ENCODE data around the gene CDK5RAP3. TPM values are rescaled to one million over a fixed set of nuclear protein-coding genes. Genes with fewer than 3 reads are reported as not detected.

The CDK5RAP3 gene
- total RNA-seq, 2 donors from 2014 or later: 125 to 192 TPM

DNA sequence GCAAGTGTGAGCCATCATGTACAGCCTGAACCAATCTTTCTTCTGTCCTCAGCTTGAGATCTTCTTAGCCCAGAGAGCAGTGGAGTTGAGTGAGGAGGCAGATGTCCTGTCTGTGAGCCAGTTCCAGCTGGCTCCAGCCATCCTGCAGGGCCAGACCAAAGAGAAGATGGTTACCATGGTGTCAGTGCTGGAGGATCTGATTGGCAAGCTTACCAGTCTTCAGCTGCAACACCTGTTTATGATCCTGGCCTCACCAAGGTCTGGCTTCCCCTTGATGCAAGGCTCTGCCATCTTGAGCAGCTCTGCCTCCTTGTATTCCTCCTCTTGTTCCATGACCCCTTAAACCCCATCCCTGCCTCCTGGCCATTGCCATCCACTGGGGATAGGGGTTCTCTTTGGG is 9.6 kb downstream of the CDK5RAP3 start:
- TF ChIP-seq, protein P1, sequence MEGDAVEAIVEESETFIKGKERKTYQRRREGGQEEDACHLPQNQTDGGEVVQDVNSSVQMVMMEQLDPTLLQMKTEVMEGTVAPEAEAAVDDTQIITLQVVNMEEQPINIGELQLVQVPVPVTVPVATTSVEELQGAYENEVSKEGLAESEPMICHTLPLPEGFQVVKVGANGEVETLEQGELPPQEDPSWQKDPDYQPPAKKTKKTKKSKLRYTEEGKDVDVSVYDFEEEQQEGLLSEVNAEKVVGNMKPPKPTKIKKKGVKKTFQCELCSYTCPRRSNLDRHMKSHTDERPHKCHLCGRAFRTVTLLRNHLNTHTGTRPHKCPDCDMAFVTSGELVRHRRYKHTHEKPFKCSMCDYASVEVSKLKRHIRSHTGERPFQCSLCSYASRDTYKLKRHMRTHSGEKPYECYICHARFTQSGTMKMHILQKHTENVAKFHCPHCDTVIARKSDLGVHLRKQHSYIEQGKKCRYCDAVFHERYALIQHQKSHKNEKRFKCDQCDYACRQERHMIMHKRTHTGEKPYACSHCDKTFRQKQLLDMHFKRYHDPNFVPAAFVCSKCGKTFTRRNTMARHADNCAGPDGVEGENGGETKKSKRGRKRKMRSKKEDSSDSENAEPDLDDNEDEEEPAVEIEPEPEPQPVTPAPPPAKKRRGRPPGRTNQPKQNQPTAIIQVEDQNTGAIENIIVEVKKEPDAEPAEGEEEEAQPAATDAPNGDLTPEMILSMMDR (IDR thresholded peaks at IDR 0.05): no peak
- DNase-seq (ENCODE audit: low spot score): no peak
- Histone ChIP-seq H3K4me3 (no peak overlapping the region), H3K27me3 (replicated peaks; ENCODE audit: insufficient read depth) (no peaks in the 10 kb centered on the region), H3K36me3 (peaks cover 41% of the 10 kb centered on the region), H3K9me3 (no peaks in the 10 kb centered on the region), H3K27ac (no peak overlapping the region), H3K4me1 (ENCODE audit: control insufficient read depth in 1 of 2, low read depth in 2 of 2) (no peaks in the 10 kb centered on the region)
- no peak for ATAC-seq (ENCODE audit: insufficient number of reproducible peaks, low FRiP score, low read depth)

DNA sequence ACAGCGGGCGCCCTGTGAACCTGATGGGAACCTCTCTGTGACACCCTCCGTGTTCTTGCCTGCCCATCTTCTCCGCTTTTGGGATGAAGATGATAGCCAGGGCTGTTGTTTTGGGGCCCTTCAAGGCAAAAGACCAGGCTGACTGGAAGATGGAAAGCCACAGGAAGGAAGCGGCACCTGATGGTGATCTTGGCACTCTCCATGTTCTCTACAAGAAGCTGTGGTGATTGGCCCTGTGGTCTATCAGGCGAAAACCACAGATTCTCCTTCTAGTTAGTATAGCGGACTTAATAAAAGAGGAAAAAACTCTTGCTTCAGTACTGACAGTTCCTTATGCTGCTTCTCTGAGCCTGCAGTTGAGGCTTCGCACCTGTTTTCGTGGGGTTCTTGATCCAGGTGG is 10.5 kb downstream of the CDK5RAP3 start:
- Histone ChIP-seq H3K36me3 (peaks cover 32% of the 10 kb centered on the region), H3K27ac (no peak overlapping the region)

DNA sequence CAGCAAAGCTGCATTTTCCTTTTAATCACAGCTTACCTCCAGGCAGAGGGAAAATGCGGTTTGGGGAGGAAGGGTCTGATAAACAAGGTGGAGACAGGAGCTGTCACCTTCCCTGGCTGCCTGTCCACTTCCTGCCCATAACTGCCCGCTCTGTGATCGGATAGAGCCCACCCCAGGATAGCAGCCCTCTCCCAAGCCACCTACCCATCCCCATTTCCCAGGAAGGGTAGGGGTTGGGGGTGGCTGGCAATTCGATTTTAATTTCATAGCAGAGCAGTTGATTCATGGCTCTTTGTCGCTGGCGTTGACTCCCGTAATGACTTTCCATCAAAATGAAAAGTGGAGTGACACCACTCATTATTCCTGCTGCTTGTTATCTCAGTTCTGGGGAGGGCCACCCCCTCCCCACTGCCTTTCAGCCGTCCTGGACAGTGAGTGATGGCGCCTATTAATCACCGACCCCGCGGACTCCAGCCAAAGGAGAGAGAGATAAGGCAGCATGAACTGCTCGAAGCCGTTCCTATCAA is 11.2 kb downstream of the CDK5RAP3 start:
- Histone ChIP-seq H3K4me3 (no peak overlapping the region), H3K4me1 (ENCODE audit: control insufficient read depth in 1 of 2, low read depth in 2 of 2) (peaks cover 0 to 2% of the 10 kb centered on the region in 2 donors), H3K36me3 (peaks cover 25% of the 10 kb centered on the region), H3K27ac (no peak overlapping the region), H3K9me3 (no peaks in the 10 kb centered on the region), H3K27me3 (replicated peaks; ENCODE audit: insufficient read depth) (no peaks in the 10 kb centered on the region)
- TF ChIP-seq, protein P1 (IDR thresholded peaks at IDR 0.05): no peak
- DNase-seq (ENCODE audit: low spot score): no peak
- ATAC-seq (ENCODE audit: insufficient number of reproducible peaks, low FRiP score, low read depth): no peak

More for the DNA sequence above, 10.5 kb downstream of the CDK5RAP3 start:
- H3K4me1 ChIP-seq (ENCODE audit: control insufficient read depth in 1 of 2, low read depth in 2 of 2): no peaks in the 10 kb centered on the region
- H3K27me3 ChIP-seq (replicated peaks; ENCODE audit: insufficient read depth): no peaks in the 10 kb centered on the region
- H3K4me3 ChIP-seq: no peak overlapping the region
- H3K9me3 ChIP-seq: no peaks in the 10 kb centered on the region
- TF ChIP-seq, protein P1 (IDR thresholded peaks at IDR 0.05): no peak
- DNase-seq (ENCODE audit: low spot score): no peak
- ATAC-seq (ENCODE audit: insufficient number of reproducible peaks, low FRiP score, low read depth): no peak

DNA sequence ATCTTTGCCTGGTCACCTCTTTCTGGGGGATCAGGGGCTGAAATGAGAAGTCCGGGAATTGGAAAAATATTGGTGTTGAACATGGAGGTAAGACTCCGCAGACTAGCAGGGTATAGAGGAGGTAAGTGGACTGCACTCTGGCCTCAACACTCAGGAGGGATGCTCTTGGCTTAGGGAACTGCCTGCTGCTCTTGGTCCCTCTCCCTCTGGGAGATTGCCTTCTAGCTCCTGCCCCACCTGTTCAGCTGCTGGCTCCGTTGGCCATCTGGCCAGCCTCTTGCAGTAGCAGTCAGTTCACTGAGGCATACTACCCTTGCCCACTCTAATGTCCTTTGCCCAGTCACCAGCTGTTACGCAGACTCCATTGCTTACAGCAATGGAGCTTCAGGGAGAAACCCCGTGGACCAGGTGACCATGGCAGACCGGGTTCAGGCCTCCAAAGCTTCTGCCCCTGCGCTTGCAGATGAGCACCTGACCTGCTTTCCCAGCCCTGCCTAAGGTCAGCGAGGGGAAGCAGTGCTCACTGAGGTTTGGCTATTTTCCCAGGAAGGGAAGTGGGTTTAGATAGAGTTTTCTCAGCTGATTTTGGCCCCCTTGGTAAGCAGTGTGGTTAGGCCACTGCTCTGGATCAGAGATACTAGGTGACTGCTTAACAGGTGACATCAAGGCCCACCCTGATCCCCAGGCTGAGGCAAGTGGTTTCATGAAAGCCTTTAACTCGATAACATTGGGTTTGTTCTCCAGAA is 11.9 kb downstream of the CDK5RAP3 start:
- ATAC-seq (ENCODE audit: insufficient number of reproducible peaks, low FRiP score, low read depth) (no peak), DNase-seq (ENCODE audit: low spot score) (no peak)
- TF ChIP-seq, protein P1 (IDR thresholded peaks at IDR 0.05): no peak
- no peaks in the 10 kb centered on the region for H3K27me3 ChIP-seq (replicated peaks; ENCODE audit: insufficient read depth)
- peaks cover 25% of the 10 kb centered on the region for H3K36me3 ChIP-seq
- no peak overlapping the region for H3K27ac ChIP-seq
- no peak overlapping the region for H3K4me3 ChIP-seq
- no peaks in the 10 kb centered on the region for H3K9me3 ChIP-seq
- H3K4me1 ChIP-seq (ENCODE audit: control insufficient read depth in 1 of 2, low read depth in 2 of 2): peaks cover 4 to 8% of the 10 kb centered on the region in 2 donors

DNA sequence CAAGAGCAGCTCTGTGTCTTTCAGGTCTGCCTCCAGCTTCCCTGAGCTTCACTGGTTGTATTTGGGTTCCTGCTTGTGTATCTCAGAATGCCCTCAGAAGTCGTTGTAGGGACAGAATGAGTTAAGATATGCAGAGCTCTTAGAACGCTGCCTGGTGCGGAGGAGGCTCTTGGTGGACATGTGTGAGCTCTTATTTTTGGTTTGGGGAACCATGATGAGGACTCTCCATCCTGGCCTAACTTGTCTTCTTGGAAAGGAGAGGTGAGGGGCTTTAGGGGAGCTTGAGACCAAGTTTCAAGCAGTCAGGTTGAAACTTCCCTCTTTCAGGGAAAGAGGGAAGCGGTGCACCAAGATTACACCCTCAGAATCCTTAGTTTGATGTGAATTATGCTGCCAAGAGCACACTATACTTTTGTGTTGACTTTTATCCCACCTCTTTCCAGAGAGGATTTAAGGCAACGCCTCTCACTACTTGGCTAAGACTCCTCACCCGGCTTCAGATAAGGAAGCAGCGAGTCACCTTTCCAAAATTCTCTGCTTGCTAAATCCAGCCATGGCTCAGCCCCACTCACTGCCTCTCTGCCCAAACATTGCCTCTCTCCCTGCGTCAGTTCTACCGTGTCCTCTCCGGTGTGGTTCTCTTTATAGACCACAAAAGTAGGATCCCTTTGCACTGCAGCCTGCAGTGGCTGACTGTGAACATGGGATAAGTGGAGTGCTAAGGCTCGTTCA is 12.7 kb downstream of the CDK5RAP3 start:
- Histone ChIP-seq H3K9me3 (no peaks in the 10 kb centered on the region), H3K36me3 (peaks cover 24% of the 10 kb centered on the region), H3K4me3 (no peak overlapping the region), H3K4me1 (ENCODE audit: control insufficient read depth in 1 of 2, low read depth in 2 of 2) (peaks cover 4 to 9% of the 10 kb centered on the region in 2 donors), H3K27ac (no peak overlapping the region), H3K27me3 (replicated peaks; ENCODE audit: insufficient read depth) (no peaks in the 10 kb centered on the region)
- no peak for DNase-seq (ENCODE audit: low spot score)
- ATAC-seq (ENCODE audit: insufficient number of reproducible peaks, low FRiP score, low read depth): no peak
- TF ChIP-seq, protein P1 (IDR thresholded peaks at IDR 0.05): no peak

Measured in thoracic aorta (tissue), 2 donors.